GM20431 (cell line): ENCODE results near the gene IL17C.

ENCODE experiments used
- in situ Hi-C: fragments of 300-500 bp; cut with MseI, MboI; formaldehyde crosslinking; loops from one replicate; pipeline ENCODE4 v1.15.0; 2020; ENCODE audit warnings: low sequenced_read_pairs; ENCODE audit not compliant: unreplicated experiment

Gene IL17C

DNA sequence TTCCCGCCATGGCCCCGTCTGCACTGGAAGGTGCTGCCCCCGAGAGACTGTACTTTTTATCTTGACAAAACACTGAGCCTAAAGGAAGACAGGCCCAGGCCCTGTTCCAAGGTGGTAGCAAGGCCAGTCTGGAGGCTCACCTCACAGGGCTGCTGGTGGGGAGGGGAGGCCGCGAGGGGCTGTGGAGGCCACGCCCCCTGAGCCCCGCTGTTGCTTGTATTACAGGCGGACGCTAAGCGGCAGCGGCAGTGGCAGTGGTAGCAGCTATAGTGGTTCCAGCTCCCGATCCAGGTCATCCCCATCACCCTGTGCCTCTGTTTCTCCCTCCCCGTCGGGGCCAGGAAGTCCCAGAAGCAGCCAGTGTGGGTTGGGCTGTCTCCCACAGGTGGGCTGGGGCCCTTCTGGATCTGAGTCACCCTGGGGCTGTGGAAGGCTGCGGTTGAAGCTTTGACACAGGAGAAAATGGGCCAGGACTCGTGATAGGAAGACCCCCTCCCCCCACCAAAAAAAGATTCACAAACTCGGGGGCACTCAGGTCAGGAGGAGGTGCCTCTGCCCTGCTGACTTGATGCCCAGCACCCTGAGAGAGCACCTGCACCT, 13.3 kb upstream of the IL17C start:
- in situ Hi-C loops: no loop called here

- in situ Hi-C loops: no loop called here
Measured at GRCh38 chr16:88626646-88627045, 11.7 kb upstream of the IL17C start.

- in situ Hi-C loops: no loop called here
Measured at GRCh38 chr16:88627531-88628411, 10.6 kb upstream of the IL17C start.

- in situ Hi-C loops: no loop called here
Measured at GRCh38 chr16:88628512-88628974, 9.8 kb upstream of the IL17C start.

- in situ Hi-C loops: no loop called here
Measured at GRCh38 chr16:88629835-88630234, 8.5 kb upstream of the IL17C start.

GRCh38 chr16:88630433-88630832, 7.9 kb upstream of the IL17C start:
- in situ Hi-C loops: no loop called here

GRCh38 chr16:88630941-88631340, 7.4 kb upstream of the IL17C start:
- in situ Hi-C loops: no loop called here

DNA sequence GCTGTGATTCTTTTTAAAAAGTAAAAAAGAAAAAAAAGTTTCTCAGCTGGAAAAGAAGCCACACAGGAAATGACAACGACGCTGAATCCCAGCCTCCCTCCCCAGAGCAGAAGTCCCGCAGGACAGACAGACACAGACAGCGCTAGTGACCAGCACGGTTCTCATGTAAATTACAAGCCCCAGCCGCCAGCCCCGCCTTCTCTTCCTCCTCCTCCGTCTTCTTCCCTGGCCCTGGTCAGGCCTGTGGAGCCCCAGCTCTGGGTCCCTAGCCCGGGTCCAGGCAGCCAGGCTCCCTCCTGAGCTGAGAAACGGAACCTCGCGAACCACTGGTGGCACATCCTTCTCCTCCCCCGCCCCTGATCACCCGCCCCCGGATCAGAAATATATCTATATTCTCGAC, 7.0 kb upstream of the IL17C start:
- in situ Hi-C loops: no loop called here

DNA sequence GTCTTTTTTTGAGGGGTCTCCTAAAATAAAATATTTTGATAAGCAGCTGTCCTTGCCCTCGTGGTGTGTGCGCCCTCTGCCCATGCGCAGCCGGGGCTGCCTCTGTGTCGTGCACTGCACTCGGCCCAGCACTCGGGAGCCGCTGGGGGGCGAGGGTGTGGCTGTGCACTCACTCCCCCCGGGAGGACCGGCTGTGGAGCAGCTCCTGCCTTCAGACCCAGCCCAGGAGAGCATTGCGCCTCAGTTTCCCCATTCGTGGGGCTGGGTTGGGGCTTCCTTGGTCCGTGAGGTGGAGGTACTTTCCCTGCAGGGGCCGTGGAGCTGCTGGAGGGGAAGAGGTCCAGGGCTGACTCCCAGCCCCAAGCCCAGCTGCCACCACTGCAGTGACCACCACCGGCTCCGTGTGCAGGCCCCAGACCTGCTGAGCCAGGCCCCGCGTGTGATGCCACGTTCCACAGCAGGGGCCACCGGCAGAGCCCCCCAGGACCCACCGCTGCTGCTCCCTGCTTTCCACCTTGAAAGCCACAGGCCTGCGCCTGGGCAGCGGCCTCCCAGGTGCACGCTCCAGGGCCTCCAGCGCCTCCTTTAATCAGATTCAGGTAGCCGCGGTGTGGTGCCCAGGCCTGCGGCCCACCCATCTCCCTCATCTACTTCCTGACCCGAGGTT, 6.3 kb upstream of the IL17C start:
- in situ Hi-C loops: no loop called here

- in situ Hi-C loops: no loop called here
Measured at GRCh38 chr16:88632587-88632930, 5.8 kb upstream of the IL17C start.

GRCh38 chr16:88633684-88634140, 4.7 kb upstream of the IL17C start:
- in situ Hi-C loops: no loop called here

GRCh38 chr16:88634141-88634993, 4.0 kb upstream of the IL17C start:
- in situ Hi-C loops: no loop called here

DNA sequence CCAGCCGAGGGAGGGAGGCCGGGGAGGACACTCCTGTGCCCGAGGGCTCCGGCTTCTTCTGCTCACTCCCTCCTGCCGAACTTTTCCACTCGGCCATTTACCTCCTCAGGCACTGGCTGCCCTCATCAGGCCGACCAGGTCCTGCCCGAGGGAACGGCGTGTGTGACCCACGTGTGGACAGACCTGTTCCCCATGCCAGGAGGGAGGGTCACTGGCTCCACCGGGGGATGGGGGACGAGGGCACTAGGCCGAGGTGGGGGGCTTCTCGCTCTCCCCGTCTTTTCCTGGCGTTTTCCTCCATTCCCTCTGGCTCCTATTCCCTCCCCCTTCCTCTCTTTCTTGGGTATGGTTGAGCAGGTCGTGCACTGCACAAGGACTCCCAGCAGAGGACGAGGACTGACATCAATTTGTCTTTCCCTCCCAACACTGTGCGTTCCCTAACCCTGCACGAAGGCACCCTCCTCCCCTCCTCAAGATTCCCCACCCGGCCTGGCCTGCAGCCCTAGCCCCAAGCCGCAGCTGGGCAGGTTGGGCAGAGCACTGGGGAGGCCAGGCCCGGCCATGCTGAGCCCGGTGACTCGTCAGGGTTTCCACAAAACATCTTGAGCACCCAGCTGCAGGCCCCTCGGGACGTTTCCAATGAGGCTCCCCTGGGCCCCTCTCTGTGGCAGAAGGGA, 3.2 kb upstream of the IL17C start:
- in situ Hi-C loops: no loop called here

DNA sequence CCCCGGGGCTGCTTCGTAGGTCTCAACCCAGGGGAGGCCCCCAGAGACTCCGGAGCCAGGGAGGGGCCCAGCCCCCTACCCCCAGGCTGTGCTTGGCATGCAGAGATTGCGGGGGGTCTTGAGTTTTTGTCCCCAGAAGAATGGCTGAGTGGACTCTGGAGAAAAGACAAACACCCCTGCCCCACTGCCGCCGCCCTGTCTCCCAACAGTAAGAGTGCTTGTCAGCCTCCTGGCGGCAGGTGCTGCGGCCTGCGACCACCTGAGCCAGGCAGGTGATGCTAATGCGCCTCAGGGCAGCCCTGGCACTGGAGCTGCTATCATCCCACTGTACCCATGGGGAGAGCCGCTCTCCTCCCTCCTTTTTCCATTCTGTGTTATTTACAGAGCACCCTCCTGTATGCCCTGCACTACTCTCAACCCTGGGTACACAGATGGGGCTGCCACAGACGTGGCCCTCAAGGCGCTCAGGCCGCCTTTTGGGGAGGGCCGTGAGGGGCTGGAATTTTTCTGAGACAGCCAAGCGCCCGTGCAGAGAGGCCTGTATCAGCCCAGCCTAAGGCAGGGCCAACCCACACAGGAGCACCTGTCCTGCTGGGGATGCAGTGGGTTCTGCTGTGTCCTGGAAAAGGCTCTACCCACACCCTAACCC, 2.6 kb upstream of the IL17C start:
- in situ Hi-C loops: no loop called here

GRCh38 chr16:88636488-88637265, 1.7 kb upstream of the IL17C start:
- in situ Hi-C loops: no loop called here

DNA sequence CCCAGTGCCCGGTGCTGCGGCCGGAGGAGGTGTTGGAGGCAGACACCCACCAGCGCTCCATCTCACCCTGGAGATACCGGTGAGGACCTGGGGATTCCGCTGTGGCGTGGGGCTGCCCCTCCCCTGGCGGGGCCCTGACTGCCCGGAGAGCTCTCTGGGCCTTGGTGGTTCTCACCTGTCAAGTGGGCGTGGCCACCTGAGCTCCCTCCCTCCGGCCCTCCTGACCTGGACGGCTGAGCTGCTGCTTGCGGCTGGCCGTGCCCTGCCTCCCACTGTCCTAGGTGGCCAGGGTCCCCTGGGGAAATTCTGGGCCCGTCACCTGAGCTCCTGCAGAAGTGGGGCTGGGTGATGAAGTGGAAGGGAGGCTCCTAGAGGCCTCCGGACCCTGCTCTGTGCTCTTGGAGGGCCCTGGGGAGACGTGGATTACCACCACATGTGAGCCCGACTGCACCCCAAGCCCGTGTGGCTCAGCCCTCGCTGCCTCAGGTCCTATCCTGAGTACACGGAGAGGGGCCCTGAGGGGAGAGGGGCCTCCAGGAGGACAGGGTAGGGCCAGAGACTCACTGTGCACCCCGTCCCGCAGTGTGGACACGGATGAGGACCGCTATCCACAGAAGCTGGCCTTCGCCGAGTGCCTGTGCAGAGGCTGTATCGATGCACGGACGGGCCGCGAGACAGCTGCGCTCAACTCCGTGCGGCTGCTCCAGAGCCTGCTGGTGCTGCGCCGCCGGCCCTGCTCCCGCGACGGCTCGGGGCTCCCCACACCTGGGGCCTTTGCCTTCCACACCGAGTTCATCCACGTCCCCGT, 1.1 kb downstream of the IL17C start:
- in situ Hi-C loops: no loop called here

DNA sequence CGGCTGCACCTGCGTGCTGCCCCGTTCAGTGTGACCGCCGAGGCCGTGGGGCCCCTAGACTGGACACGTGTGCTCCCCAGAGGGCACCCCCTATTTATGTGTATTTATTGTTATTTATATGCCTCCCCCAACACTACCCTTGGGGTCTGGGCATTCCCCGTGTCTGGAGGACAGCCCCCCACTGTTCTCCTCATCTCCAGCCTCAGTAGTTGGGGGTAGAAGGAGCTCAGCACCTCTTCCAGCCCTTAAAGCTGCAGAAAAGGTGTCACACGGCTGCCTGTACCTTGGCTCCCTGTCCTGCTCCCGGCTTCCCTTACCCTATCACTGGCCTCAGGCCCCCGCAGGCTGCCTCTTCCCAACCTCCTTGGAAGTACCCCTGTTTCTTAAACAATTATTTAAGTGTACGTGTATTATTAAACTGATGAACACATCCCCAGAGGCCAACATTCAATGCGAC, 1.7 kb downstream of the IL17C start:
- in situ Hi-C loops: no loop called here
